HL-60 (cell line): ENCODE data around the gene CTNNA3.

Experiments used
- POLR2AphosphoS5 ChIP-seq: IDR thresholded peaks from 2 replicates; pipeline ENCODE4 v1.6.1; 2012; ENCODE audit warnings: low read depth
- REST ChIP-seq: IDR thresholded peaks from 2 replicates; pipeline ENCODE4 v1.6.1; 2012; ENCODE audit warnings: low read depth; ENCODE audit not compliant: insufficient replicate concordance
- TF ChIP-seq, protein P1 (sequence below): IDR thresholded peaks from one replicate; pipeline ENCODE4 v1.5.1; 2011; ENCODE audit warnings: low read length, control low read depth, inconsistent platforms; ENCODE audit not compliant: insufficient read depth

GRCh38 chr10:66656499-66656898 is 1039.5 kb downstream of the CTNNA3 start:
- TF ChIP-seq, protein P1, sequence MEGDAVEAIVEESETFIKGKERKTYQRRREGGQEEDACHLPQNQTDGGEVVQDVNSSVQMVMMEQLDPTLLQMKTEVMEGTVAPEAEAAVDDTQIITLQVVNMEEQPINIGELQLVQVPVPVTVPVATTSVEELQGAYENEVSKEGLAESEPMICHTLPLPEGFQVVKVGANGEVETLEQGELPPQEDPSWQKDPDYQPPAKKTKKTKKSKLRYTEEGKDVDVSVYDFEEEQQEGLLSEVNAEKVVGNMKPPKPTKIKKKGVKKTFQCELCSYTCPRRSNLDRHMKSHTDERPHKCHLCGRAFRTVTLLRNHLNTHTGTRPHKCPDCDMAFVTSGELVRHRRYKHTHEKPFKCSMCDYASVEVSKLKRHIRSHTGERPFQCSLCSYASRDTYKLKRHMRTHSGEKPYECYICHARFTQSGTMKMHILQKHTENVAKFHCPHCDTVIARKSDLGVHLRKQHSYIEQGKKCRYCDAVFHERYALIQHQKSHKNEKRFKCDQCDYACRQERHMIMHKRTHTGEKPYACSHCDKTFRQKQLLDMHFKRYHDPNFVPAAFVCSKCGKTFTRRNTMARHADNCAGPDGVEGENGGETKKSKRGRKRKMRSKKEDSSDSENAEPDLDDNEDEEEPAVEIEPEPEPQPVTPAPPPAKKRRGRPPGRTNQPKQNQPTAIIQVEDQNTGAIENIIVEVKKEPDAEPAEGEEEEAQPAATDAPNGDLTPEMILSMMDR, result no peak
- TF ChIP-seq POLR2AphosphoS5 (no peak), REST (no peak)
